Measurements from ENCODE around the gene SRSF11. TPM values are rescaled to one million over a fixed set of nuclear protein-coding genes. Genes with fewer than 3 reads are reported as not detected.

SRSF11 gene
- total and polyA plus RNA-seq, 2 of the 8 experiments (the other 6 are each of a cell fraction or from before 2014, with no cell fraction given) = 183 to 260 TPM

- Histone ChIP-seq H3K23ac (ENCODE audit: insufficient read length) (no peak overlapping the region), H3K23me2 (ENCODE audit: low read depth, low read length) (no peaks in the 10 kb centered on the region; the same call in 1 of the 2 replicates), H3K18ac (ENCODE audit: extremely low read depth, low read length) (no peak overlapping the region), H2AFZ (ENCODE audit: low read length) (no peak overlapping the region), H2AK5ac (ENCODE audit: low read depth, low read length) (no peak overlapping the region), H3K4me1 (replicated peaks in 1 of 4; ENCODE audit: control insufficient read depth in 3 of 4, insufficient read depth in 4 of 4, low read length in 3 of 4) (no peaks in the 10 kb centered on the region), H3K79me2 (ENCODE audit: control insufficient read depth in 1 of 2, insufficient read depth in 2 of 2, low read length in 2 of 2) (no peaks in the 10 kb centered on the region), H3K79me1 (ENCODE audit: low read depth, low read length) (no peaks in the 10 kb centered on the region), H3K4ac (replicated peaks; ENCODE audit: insufficient read length, low read depth, low read length) (no peak overlapping the region), H3K9me3 (ENCODE audit: insufficient read depth in 2 of 2, low read depth in 1 of 2, low read length in 1 of 2) (no peaks in the 10 kb centered on the region), H3K56ac (replicated peaks; ENCODE audit: insufficient read length, low read depth, low read length) (no peak overlapping the region), H3K4me3 (ENCODE audit: extremely low read depth in 1 of 4, insufficient read depth in 2 of 4, low read depth in 3 of 4, low read length in 4 of 4) (no peak overlapping the region), H2BK15ac (ENCODE audit: low read length) (no peak overlapping the region), H4K91ac (replicated peaks; ENCODE audit: insufficient read length, low read length) (no peak overlapping the region), H2BK120ac (replicated peaks; ENCODE audit: low read depth, low read length) (no peak overlapping the region), H2BK12ac (ENCODE audit: low read depth, low read length) (no peak overlapping the region), H4K5ac (ENCODE audit: insufficient read length, low read depth, low read length) (no peak overlapping the region), H3K36me3 (ENCODE audit: control insufficient read depth in 2 of 4, insufficient read depth in 4 of 4, low read length in 3 of 4) (peaks cover 0 to 37% (median 8%) of the 10 kb centered on the region in 4 experiments; a peak in 5 of 8 replicates), H3K9ac (replicated peaks in 1 of 4; ENCODE audit: extremely low read depth in 1 of 4, low read depth in 3 of 4, low read length in 3 of 4) (no peak overlapping the region), H4K8ac (ENCODE audit: extremely low read depth, insufficient read depth, low read length) (no peak overlapping the region), H4K20me1 (replicated peaks in 1 of 2; ENCODE audit: control insufficient read depth in 1 of 2, insufficient read depth in 2 of 2, low read length in 2 of 2) (peaks cover 0 to 2% of the 10 kb centered on the region in 2 experiments), H3K4me2 (ENCODE audit: insufficient read depth in 1 of 2, low read depth in 2 of 2, low read length in 2 of 2) (no peak overlapping the region), H3K14ac (ENCODE audit: insufficient read length) (no peak overlapping the region), H2BK20ac (ENCODE audit: low read length) (no peak overlapping the region), H2BK5ac (ENCODE audit: low read depth, low read length) (no peak overlapping the region), H3K27ac (ENCODE audit: low read depth, low read length) (no peak overlapping the region), H3K27me3 (replicated peaks in 1 of 4; ENCODE audit: control insufficient read depth in 3 of 4, extremely low read depth in 1 of 4, insufficient read depth in 3 of 4, low read length in 3 of 4) (no peaks in the 10 kb centered on the region)
- WGBS, 2 experiments (ENCODE audit: extremely low coverage in 1 of 2, insufficient coverage in 1 of 2, insufficient read length in 1 of 2, insufficient replicate concordance in 2 of 2, low coverage in 1 of 2, low lambda C conversion rate in 2 of 2, missing lambda C conversion rate in 1 of 2) = 97% methylated on average over 1 of the region's 1 CpG; no CpG with 5 or more reads in 1 of the 2 experiments
- CTCF ChIA-PET (ENCODE audit: partially characterized antibody) = interaction anchor here (1.1 to 1.4 kb wide), 2 partner anchors 10 to 19 kb away, joined by 3 read pairs; no protein-coding TSS in a partner anchor
- POLR2A ChIA-PET (ENCODE audit: partially characterized antibody) = no interaction called here
- no peak for DNase-seq (ENCODE audit: low read depth in 1 of 2, low spot score in 2 of 2)
- no peak for FAIRE-seq
These were observed 69.0 kb downstream of the SRSF11 start for GRCh38 chr1:70290218-70290617.
